ENCODE measurements around the gene ERBB4. TPM values are rescaled to one million over a fixed set of nuclear protein-coding genes. Genes with fewer than 3 reads are reported as not detected.
A peak's percentile ranks its signal among the peaks of the same experiment; 100 is the strongest.

ERBB4 gene
- total RNA-seq, 1 donor from 2014 or later, result 127 TPM

DNA sequence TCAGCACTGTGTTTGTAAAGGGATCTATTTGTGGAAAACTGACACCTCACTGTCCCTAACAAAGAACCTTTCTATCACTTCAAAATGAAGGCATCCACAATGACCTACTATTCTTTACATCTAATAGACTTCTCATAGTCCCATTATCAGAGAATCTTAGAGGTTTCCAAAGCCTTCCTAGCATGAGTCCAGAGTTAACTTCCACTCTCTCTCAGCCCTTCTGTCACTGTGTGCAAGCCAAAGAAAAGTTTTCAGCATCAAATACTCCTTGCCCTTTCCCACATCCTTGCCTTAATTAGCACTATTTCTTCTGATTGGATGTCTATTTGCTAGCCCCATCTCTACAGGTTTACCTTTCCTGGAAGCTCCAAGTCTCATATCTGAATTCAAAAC is 178.5 kb downstream of the ERBB4 start:
- DNase-seq, result no peak

DNA sequence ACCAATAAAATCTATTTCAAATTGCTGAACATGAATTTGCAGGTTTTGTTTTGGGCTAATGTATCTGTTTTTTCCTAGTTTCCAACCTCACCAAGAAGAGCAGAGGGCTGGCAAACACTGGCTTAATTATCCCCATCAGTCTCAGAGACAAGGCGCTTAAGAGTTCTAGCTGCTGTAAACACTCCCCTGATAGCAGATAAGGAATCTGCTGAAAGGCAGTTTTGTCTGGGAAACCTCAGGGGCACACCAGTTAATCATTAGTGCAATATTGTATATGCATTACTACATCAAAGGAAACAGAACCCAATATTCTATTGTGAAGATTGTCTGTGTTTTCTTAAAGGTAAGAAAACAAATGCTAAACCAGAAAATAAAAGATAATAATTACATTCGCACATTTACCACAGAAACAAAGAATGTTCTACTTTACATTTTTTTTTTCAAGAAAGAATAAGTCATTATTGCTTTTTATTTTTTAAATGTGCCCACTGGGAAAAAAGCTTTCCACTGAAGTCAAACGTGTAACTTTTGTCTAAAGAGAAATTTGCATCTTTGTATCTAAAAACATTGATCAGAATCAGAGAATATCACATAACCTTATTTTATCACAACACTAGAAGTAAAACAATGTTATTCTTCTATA is 179.1 kb downstream of the ERBB4 start:
- no peak for DNase-seq

DNA sequence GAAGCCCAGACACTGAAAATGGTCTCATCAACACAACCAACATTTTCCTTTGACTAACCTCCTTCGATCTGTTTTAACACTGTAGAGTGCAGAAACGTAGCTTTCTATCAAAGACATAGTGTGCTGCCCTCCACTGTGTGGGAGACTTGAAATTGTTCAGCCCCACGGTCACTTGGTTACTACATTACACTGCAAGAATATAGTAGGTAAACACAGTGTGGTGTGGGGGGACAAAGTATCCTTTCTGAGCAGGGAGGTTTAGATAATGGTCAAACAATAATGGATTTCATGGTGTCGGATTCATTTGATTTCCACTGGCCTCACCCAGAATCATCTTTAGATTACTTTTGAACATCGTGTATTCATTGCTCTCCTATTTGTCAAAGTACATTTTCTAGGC is 181.0 kb downstream of the ERBB4 start:
- no peak for DNase-seq

DNA sequence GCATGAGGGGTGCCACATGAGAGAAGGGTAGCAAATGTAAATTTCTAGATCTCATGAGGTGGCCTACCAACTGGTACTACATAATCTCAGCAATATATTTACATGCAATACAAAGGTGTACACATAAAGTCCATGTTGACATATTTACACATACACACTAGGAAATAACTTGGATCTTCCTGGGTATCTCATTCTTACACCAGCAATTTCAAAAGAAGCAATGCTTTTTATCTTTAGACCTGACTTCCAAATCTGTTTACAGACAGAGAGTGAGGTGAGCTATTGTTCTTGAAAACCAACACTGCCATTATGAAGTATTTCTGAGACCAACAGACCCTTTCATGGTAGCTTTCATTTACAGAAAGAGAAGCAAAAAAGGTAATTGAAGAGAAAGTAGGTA is 184.2 kb downstream of the ERBB4 start:
- DNase-seq, result no peak

DNA sequence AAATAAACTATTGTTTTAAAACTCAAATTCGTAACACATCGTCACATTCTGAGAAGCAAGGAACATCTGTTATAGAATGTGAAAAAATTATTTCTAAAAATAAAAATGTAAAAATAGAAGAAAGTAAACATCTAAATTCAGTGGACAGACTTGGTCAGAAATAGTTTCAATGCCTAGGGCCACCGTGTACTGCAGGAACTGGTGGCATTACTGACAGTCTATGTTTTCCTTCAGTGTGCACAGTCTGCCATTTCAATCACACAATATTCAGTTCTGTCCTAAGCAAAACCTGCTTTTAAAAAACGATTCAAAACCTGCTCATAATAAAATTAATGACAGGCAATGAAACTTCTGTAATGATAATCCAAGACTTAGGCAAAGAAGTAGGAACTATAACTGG is 190.1 kb downstream of the ERBB4 start:
- no peak for DNase-seq

DNA sequence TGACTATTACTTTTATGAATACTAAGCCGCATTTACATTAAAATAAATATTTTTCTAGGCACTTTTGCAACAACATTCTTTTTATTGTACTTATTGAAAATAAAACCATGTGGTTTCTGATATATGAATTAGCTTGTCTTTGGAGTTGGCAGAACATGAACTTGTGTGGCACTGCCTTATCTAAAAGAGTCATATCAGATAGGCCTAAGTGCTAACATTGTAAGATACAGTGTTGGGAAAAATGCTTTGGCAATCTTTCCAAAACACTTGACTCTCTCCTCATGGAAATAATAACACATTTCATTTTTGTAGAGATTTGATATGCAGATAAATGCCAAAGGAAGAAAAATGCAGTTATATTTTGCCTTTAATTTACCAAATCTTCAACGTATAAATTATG is 191.7 kb downstream of the ERBB4 start:
- DNase-seq, result no peak

DNA sequence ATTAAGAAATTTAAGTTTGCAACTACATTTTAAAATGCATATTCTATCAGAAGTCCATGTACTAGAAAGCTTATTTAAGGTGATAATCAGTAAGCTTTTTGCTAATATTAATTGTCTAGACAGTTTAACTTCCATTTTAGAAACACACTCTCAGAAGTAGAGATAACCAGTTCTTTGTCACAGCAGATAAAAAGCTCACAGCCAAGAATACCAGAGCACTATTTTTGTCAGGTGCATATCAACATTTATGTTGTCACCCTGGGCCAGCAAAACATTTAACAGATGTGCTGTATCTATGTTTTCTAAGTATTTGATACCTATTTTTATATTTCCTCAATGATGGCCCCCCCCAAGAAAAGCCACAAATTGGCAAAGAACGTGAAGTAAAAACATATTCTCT is 192.6 kb downstream of the ERBB4 start:
- DNase-seq, result no peak

DNA sequence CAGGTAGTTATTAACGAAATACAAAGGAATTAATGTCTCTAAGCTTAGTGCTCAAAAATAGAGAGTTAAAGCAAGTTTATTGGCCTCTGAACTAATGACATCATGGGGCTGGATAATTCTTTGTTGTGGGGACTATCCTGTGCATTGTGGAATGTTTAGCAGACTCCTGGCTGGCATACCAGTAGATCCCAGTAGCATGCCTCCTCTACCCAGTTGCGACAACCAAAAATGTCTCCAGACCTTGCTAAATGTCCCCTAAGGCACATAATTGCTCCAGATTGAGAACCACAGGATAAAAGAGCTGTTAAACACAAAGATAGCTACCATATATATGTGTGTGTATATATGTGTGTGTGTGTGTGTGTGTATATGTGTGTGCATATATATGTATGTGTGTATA is 194.5 kb downstream of the ERBB4 start:
- no peak for DNase-seq

DNA sequence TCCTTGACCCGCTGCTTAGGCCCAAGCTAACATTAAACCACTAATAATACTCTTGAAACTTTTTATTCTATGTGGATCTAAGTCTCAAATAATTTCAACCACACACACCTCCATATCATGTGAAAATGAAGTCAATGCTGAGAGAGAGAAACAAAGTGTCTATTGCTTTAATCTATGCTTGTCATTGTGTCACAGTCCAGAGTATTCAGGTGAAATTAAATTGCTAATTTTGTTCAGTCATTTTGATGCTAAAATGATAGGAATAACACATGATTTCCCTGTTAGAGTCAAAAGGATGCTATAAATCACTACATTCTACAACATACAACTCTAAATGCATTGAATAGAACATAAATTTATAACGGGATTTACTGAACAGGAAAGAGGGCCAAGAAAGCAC is 195.4 kb downstream of the ERBB4 start:
- DNase-seq, result no peak

DNA sequence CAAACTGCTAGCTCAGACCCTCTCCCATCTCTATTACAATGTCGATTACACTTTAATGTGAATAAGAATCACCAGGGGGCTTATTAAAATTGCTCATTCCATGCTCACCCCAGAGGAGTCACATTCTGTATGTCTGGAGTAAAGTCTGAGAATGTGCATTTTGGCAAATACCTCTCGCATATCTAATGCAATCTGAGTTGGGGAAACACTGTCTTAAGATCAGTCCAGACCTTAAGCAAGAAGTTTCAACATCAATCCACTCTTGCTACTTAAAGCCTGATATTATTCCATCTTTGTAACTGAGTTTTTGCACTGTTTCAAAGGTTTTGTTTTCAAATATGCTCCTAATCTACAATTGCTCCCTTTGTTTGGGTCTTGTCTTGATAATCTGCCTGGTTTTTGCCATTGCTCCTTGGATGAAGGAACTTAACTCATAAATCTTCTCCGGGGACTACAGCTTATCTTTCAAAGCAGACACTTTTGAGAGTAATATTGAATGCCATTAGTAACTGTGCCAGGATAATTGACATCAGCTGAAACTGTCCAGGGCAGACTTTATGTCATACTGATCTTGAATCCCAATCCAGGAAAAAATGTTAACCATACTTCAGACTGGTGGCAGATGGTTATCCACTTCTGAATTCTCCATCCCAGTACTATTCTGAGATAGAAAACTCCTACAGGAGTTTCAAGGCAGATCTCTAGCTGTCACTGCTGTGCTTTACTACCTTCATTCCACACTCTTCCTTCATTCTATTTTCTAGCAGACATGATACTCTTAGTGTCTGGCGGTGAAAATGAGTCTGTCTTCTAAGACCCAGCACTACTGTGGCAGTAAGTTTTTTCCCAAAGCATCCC is 200.9 kb downstream of the ERBB4 start:
- no peak for DNase-seq

DNA sequence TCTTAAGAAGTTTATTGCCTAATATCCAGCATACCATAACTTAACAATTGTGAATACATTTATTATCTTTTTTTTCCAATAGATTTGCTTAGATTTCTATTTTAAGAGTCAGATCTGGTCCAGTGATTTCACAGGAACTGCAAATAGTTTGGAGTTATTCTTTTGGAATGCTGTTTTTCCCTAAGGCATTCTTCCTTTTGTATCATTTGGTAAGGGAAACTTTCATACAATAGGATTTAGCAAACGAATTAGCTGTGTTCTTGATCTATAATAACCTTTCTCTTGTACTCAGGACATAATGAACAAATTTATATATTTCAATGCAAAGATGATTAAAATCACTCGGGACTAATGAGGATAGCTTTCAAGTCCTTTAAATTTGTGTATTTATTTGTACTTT is 201.6 kb downstream of the ERBB4 start:
- DNase-seq, result no peak

DNA sequence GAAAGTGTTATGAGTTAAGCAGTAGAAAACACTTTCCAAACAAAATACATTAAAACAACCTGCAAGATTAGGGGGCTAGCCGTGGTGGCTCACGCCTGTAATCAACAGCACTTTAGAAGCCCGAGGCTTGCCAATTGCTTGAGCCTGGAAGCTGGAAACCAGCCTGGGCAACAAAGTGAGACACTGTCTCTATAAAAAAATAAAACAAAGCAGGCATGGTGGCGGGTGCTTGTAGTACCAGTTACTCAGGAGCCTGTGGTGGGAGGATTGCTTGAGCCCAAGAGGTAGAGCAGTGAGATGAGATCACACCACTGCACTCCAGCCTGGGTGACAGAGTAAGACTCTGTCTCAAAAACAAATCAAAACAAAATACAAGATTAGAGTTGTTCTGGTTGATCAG is 208.3 kb downstream of the ERBB4 start:
- peak; percentile 4 for DNase-seq

DNA sequence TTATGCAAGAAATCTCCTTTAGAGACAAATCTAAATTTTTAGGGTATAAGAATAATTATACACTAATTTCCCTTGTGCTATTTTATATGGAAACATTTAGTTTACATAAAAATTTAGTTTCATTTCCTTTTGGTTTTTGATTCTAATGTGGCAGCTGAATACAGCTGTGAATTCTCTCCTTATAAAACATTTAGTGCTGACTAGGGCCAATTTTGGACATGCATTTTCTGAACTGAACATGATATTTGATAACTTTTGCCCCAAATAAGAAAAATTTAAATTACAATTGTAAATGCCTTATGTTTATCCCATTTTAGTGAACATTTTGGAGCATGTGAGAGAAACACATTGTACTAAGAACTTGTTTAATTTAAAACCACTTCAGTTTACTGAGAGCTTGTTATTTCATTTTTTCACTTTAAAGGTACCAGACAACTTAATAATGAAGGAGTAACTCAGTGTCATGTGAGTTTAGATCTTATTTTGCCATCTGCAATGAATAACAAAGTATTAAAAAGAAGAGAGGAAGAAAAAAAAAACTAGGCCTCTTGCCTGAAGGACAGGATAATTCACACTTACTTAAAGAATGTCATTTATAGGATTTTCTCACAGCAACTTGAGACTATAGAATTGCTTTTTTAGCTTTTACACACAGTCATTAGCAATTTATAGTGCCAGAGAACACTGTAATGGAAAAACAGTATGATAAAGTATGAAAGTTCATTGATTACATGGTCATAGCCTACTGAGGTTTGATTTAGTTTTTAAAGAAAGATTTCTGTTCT is 209.7 kb downstream of the ERBB4 start:
- DNase-seq, result no peak

DNA sequence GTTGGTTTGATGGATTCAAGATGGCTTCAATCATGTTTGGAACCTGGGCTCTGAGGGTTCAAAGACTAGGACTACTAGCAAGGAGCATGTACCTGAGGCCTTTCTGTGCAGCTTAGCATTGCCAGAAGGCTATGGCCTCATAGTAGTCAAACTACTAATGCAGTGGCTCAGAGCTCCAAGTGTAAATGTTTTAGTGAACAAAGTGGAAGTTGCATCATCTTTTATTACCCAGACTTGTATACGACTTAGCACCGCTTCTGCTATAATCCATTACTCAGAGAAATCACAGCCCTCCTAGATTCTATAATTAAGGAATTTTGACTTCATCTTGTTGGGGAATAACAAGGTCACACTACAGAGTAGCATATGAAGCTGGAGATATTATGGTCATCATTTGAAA is 210.5 kb downstream of the ERBB4 start:
- DNase-seq, result no peak

DNA sequence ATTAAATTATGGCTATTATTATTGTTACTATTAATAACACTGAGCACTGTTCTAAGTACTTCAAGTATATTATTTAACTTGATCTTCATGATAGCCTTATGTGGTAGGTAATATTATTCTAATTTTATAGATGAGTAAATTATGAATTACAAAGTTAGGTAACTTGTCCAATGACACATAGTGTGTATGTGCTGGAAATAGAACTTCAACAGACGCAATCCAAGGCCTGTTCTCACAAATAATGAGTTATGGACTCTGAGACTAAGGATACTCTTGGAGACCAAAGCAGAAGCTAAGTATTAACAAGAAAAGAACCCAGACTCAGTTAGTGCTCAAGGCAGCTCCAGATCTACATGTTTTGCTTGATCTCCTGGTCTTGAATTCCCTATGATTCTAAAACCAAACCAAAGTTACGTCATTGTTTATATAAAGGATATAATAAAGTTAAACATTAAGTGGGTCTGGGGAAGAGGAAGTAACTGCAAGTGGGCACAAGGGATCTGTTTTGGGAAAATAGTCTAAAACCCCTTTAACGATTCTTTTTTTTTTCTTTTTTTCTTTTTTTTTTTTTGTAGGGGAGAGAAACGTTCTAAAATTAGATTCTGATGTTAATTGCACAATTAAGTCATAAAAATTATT is 211.3 kb downstream of the ERBB4 start:
- no peak for DNase-seq

DNA sequence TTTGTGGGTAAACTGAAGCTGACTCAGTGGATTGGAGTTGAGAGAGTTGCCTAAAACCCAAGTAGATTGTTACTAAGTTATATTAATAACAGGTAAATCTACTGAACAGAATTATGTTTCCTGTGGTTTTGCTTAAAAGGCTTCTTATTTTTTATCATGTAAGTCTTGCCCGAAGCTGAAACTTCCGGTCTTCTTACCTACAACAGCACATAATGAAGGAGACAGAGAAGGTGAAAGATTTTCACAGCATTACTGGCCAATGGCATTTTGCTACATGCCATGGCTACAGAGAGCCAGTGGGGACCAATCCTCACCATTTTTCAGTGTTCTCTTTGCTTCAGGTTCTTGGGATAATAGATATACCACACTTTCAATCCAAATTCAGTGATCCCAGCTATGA is 220.0 kb downstream of the ERBB4 start:
- no peak for DNase-seq

DNA sequence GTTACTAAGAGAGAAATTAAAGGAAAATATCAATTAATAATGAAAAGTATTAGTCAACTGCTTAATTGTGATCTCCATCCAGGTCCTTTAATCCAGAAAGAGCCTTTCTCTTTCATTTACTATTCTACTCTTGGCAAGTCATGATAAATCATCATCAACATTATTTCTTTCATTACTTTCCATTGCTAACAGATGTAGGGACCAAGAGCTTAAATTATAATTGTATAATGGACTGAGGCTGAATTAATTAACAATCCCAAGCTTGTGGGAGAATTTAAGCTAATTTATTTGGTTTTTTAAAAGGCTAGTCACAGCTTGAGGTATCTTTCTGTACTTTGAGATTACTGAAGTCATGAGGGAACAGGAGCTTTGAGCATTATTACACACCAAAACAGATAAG is 223.9 kb downstream of the ERBB4 start:
- no peak for DNase-seq

DNA sequence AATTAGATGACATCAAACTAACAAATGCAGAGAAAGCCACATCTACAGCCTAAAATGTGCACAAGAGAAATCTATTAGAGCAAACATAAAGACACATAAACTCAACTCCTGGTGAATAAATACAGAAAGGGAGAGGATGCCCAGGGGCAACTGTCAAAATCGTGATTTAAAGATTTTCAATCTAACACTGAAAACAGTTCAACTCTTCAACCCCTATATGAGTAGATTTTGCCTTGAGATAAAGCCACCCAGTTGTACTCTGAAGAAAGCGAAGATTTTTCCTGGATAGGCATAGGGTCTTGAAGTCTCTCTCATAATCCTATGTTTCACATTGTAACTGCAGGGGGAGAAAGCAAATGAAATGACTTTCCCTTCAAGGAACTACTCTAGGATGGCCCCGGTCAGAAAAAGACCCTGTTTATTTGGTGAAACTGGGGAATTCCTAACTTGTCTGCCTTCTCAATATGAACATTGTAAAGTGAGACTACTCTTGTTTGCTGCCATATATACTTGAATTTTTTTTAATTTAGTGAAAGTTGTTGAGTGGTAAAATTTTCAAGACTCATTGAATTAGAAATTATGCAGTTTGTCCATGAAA is 226.7 kb downstream of the ERBB4 start:
- no peak for DNase-seq

DNA sequence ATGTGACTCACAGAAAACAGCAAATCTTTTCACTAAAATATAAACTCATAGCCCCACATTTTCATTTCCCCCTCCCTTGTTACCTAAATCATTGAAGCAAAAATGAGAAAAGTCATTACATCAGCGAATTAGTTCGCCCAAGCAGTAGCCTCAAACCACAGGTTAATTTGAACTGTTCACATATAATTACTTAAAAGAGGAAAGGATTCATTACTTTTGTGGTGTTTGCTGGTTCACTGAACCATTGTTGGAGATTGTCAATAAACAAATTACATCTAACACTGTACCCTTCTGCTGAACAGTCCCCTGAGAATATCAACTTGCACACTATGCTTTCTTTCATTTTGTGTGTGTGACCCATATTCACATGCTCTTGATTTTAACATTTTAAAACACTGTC is 238.7 kb downstream of the ERBB4 start:
- DNase-seq, result no peak

DNA sequence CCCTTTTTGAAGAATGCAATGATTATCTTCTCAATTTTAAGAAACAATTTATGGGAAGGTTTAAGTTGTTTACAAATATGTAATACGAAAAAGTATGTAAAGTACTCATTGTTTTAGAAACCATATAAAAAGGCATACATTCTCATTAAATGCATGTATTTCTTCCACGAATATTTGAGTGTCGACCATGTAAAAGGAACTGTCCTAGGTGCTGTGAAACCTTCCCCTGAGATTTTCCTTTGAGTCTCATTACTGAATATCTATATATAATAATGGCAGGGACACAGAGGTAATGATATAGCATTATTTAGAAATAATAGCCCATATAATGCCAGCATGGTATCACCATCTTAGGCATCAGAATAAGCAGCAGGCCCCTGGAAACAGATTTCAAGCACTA is 239.3 kb downstream of the ERBB4 start:
- no peak for DNase-seq

DNA sequence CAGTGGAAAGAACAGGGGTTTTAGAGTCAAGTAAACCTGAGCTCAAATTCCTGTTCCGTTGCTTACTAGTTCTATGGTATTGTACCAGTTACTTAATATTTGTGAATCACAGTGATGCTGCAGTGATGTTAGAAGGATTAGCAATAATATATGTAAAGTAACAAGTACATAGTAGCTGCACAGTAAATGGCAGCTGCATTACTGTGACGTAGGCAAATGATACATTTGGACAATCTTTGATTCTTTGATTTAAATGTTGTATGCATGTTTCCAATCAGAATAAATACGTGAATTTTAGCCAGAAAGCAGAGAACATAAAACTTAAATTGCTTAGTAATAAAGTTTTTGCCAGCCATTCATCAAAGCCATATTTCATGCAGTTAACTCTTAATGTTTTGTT is 243.0 kb downstream of the ERBB4 start:
- DNase-seq, result no peak

DNA sequence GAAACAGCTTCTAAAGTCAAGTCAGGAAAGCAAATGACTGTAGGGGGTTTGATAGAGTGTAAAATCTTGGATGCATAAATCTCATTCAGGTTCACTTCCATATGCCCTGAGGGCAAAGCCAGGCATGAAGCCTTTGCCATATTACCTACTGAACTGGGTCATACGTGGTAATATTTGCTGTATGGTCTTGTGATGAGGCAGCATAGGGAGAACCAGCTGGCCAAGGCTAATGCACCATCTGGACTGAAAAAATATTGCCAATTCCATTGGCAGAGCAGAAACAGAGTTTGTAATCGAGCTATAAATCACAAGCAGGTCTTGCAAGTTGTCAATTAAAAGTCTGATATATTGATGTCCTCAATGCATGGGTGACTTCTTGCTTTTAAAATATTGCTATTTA is 243.8 kb downstream of the ERBB4 start:
- no peak for DNase-seq

DNA sequence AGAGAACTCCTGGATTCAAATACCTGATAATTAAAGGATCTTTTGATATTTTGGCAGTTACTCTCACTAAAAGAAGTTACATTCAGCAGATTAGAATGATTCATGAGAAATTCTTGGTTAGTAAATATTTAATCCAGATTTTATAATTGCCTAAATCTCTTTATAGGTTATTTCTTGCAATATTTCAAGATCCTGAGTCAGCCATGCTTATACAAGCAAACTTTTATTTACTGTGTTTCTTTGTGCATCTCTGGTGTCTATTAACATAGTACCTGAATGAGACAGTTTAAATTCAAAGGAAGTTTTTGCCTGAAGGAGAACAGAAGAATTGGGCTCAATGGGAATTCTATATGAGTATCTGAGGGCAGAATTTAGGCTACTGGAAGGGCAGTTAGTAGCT is 249.3 kb downstream of the ERBB4 start:
- no peak for DNase-seq
